Activated CD4-positive, CD25-positive, alpha-beta regulatory T cell treated with anti-CD3 and anti-CD28 coated beads, Interleukin-2, amount 50 U/mL, for 24 hours (primary cell): Measurements from ENCODE around the gene CETN1.

ENCODE experiments used
- ATAC-seq, 2 donors: fragments of 150-1000 bp; cut with Tn5 transposase; one replicate each; pipeline ENCODE4 v1.10.0; 2021; ENCODE audit warnings: mild to moderate bottlenecking in 1 of 2, moderate library complexity in 1 of 2

The CETN1 gene

DNA sequence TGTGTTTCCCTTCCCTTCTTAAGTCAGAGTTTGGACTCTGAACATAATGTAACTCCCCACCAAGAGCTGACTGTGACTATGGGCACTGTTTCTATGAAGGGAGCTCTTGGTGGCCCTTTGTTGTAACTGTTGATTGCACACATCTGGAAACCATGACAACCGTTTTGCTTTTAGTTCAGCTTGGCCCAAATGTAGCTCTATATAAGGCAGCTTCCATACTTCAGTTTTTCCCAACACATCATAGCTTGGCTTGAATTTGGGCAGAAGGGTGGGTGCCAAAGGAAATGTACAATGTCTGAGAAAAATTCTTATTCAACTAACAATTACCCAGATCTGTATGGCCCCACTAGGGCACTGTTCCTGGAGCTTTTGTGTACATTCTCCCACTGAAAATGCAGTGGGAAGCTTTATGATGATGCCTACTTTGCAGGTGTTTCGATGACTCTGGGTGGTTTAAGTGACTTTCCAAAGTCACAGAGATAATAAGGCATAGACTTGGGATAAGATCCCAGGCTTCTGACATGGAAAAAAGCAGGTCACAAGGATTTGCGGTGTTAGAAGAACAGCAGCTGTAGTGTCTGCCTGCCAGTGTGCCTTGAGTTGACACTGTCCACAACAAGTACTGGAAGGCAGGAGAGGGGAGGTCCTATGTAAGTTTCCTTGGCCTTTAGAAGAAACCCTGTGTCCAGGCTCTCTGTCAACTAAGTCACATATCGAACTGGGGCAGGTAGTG, 2.4 kb upstream of the CETN1 start:
- ATAC-seq = no peak

DNA sequence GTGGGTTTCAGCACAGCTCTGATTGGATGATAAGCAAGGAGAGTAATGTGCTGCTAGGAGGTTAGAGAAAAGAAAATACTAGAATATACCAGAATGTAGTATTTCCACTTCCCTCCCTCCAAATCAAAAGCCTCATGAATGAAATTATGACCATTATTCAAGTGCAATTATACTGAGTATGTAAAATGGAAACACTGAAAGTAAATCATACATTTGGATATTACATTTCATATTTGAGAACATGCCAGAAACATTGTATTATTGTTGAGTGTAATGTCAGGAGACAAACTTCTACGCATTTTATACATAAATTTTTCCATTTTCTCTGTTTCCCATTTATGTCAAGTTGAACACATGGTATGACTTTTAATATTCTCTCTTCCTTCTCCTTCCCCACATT, 942 bp upstream of the CETN1 start:
- no peak for ATAC-seq

DNA sequence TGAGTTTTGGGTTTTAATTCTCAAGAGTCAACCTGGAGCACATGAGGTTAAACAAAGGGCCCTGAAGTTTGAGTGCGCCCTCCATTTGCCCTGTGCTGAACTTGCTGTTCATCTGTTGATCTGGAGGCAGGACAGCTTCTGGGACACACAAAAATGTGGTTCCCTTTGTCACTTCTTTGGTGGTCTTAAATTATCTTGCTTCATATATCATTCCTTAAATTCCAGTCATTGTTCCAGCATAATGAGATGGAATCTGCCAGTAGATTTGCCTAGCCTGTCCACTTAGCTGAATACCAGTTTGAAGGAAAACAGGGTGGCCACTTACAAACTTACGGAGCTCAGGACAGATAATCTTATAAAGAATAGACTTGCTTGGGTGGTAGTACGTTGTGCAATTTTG, 916 bp downstream of the CETN1 start:
- ATAC-seq = no peak

DNA sequence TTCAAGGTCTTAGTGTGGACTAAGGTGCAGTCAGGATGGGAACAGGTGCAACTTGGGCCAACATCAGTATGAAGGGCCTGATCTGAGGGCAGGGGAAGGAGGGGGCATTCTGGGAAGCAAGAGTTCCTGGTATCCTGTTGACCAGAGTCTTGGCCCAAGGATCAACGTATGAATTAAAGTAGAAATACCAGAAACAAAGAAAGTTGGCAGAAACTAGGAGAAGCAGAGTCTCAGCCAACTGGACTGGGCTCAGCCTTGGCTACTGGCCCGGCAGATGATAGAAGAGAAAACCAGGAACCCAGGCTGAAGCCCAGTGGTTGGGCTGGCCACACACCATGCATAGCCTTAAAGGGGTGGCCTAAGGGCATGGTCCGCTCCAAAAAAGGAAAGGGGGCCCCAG, 2.3 kb downstream of the CETN1 start:
- no peak for ATAC-seq

DNA sequence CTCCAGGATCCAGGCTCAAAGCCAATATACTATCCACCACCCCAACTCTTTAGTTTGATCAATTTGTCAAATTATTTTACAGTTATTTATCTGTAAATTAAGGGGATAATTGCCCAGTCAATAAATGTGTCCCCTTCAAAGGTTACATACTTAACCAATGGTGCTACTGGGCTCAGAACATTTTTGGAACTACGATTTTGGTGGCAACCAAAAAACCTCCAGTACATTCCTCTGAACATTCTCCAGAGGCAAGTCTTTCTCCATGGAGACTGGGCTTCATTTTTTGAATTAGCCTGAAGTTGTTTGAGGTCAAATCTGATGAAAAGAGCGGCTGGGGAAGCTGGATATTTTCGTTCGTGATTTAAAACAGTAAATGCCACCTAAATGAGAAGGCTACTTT, 14.9 kb downstream of the CETN1 start:
- ATAC-seq = no peak

DNA sequence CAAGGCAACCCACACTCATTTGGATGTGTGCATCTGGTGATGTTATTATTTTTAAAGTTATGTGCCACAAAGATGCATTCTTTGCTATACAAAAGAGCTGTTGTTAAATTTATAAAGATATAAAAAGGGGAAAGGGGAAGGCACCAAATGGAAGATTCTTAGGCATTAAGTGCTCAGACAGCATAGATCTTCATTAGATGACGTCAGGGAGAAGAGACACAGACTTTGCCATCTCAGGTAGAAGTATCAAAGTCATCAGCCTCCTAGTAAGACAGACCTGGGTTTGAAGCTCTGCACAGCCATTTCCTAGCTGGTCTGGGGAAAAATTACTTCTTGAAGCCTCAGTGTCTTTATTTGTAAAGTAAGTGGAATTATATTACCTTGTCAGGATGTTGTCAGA, 15.4 kb downstream of the CETN1 start:
- ATAC-seq = no peak

DNA sequence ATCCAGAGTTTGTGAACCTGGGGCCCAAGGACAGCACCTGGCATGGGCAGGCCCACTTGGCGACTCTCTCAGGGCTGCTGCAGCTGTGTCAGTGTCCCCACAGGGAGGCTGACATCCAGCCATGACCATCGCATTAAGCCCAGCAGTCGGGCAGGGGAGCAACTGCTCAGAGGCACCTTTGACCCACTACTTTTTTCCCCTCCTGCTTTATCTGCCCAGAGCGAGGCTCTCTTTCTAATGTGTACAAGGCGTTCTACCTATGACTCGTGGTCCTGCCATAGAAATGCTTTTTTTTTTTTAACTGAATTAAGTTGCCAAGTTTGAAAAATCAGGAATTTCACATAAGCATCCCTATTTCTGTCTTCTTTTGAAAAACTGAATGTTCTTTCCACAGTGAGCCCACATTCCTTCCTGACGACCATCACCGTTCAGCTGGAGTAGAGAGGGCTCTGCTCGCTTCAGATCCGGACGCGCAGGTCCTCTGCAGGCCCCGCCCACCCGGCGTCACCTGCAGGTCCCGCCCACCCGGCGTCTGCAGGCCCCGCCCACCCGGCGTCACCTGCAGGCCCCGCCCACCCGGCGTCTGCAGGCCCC, 16.2 kb downstream of the CETN1 start:
- ATAC-seq = peak; percentile 57 to 63

DNA sequence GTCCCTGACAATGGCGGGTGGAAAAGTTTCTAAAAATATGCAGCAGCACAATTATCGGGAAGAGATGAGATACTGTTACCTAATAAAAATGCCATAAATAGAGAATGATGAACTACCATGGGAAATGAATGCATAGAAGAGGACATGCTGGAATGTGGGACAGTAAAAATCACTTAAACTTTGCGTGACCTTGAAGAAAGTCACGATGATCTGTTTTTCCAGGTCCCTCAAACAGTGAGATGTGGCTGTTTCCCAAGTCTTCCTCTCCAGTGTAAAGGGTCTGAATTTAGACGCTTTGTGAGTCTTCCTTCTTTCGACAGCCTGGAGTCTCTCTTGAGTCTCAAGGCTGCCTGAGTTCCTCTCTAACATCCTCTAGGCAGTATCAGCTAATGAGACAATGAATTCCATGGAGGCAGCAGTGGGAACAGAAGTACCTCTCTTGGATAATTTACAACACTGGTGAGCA, 18.0 kb downstream of the CETN1 start:
- ATAC-seq = no peak

DNA sequence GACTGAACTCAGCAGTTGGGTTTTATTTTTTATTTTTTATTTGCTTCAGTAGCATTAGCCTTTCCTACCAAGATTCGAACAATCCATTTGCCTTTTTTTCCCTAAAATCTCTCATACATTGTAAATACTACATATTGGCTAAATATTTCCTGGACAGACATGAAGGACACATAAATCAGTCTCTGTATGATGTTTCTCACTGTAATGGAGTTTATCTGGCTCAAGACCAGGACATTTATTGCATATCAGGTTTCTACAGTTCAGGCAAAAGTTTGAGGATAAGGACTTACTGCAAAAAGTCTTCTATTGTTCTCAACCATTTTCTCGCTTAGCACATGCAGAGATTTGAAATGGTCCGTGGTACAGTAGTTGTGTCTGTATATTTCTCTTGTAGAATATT, 19.9 kb downstream of the CETN1 start:
- no peak for ATAC-seq

DNA sequence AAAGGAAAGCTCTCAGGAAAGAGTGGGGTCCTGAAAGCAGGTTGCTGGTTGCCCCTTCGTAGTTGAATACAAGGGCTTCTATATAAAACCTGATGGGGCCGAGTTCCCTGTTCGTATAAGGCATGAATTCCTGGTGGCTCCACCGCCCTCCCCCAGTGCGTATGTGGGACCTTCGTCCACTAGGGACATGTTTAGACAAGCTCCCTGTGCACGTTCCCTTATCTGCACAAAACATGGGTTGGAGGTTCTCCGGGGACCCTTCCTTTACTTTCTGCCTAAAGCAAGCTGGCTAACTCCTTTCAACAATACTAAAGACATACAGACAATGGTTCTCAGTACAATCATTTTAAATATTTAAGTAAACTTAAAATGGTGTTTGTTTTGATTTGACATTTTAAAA, 24.6 kb downstream of the CETN1 start:
- no peak for ATAC-seq

DNA sequence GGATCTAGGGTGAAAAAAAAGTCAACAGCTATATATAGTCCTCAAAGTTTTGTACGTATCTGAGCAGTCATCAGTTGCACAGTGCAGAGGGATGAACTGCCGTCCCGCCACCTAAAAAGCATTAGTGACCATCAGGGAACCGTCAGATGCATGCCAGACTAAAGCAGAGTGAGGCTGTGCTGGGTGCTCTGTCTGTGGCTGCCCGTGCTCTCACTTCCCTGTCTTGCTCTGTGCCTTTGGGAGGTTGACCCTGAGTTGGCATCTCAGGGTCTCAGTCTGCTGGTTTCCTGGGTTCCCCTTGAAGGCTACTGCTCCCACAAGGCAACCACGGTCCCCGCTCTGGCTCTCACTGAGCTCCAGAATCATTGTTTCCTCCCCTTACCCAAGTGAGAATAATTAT, 27.8 kb downstream of the CETN1 start:
- ATAC-seq = no peak

DNA sequence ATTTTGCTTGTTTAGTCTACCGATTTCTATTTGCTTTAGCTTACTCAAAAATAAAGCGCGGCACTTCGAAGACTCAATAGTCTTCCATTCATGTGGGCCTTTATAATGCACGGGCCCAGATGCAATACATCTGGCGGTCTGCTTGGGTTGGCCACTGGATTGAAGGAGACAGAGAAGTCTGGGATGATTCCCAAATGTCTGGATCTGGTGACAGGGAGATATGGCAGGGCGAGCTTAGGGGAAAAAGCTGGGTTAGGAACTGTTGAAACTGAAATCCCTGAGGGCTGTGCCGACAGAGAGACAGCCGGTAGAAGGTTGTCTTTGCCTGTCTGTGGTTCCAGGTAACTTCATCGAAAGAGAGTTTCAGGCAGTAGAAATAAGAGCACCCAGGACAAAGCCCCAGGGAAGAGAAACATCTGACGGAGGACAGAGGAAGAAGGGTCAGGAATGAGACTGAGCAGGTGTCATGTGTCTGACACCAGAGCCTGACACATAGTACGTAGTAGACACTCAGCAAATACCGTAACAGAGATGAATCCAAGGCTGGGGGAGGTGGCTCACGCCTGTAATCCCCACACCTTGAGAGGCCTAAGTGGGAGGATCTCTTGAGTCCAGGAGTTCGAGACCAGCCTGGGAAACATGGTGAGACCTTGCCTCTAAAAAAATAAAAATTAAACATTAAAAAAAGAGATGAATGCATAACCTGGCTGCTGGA, 30.2 kb downstream of the CETN1 start:
- no peak for ATAC-seq

DNA sequence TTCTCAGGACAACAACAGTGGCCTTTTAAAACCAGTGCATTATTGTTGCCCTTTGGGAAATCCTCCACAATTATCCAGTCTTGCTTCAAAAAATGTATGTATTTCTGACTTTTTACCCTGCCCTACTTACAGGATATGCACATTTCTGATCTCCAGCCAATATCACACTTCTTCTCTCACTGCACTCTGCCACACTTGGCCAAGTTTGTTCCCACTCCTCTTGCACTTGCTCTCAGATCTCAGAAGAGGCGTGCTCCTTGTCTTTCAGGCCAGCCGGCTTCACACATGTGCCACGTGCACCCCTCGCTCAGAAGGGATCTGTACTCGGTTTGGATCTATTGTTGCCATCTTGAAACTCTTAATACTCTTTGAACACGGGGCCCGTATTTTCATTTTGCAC, 32.0 kb downstream of the CETN1 start:
- no peak for ATAC-seq

DNA sequence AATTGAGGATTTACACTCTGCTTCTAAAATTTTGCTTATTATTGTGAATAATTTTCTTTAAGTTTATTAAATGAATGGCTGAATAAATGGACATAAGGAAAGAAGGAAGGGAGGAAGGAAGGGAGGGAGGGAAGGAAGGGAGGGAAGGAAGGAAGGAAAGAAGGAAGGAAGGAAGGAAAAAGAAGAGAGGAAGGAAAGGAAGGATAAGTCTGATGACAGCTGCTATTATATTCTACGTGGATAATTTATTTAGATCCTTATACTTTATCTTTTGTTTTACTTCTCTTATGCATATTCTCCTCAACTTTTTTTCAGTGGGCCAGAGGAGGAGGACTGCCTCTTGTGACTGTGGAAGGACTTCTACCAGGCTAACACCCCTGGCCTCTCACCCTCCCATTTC, 34.0 kb downstream of the CETN1 start:
- ATAC-seq = no peak

DNA sequence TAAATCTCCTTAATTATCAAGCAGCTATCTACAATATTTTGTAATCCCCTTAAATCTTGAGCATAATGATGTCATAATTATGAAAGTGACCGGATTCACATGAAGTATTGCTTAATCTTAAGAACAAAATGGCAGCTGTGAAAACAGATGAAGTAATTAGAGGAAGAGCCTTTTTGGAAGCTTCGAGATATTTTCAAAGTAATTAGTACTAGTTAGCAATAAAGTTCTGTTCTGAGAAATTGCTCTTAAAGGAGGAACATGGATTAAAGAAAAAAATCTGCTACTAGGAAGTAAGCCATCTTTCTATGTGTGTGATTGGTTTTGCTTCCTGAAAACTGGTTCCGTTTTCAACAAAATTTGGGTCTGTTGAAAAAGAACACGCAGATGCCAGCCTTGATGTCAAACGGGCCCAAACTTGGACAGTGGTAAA, 34.9 kb downstream of the CETN1 start:
- ATAC-seq = no peak

DNA sequence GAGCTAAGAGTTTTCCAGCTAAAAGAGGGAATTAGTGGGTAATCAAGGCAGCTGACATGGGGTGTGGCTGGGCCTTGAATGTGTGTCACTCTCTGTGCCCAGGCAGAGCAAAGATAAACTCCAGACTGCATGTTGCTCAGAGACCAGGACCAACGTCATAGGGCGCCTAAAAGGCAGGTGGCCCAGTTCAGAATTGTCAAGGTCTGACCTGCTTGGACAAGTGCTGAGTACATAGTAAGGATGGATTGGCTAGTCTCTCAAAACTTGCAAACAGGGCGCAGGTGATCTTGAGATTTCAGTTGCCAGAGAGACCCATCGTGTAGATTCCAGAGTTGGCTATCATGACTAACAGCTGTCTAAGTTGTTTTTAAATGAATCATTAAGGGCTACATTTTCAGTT, 35.6 kb downstream of the CETN1 start:
- no peak for ATAC-seq

DNA sequence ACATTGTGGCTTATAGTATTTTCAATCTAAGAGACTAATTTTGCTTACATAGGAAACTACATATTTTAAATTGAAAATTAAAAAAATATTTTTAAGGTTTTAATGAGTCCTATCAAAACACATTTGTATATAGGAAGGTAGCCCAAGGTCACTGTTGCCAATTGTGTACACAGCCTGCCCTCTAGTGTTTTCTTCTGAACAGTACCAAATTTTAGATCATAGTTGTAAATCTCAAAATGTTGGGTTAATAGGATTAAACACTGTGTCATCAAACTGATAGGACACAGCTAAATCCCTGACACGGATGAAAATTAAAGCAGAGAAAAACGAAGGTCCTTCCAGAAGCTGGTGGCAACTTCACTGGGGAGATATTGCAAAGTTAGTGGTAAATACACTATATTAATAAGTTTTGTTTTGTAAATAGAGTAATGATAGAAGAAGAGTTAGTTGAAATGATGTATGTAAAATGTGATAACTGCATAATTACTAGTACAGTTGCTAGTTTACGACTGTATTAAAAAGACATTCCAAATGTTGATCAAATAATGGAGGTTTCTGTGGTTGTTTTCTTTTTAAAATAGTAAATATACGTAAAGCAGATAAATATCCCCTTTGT, 36.3 kb downstream of the CETN1 start:
- no peak for ATAC-seq

DNA sequence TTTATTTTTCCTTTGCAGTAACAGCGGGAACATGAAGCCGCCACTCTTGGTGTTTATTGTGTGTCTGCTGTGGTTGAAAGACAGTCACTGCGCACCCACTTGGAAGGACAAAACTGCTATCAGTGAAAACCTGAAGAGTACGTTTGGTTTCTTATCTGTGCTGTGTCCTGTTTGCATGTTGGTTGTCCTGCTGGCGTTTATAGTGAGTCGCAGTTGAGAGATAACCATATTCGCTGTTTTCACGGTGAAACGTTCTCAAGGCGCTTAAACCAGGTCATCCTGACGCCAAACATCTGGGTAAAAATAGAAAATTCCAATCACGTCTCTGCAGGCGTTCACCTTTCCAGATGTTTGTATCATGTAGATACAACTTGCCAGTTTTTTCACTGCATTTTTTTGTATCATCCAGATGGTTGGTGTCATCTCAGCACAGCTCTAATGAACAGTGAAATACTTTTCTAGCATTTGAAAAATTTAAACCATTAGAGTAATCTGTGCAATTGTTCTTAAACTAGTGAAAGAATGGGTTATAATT, 37.9 kb downstream of the CETN1 start:
- ATAC-seq = no peak

DNA sequence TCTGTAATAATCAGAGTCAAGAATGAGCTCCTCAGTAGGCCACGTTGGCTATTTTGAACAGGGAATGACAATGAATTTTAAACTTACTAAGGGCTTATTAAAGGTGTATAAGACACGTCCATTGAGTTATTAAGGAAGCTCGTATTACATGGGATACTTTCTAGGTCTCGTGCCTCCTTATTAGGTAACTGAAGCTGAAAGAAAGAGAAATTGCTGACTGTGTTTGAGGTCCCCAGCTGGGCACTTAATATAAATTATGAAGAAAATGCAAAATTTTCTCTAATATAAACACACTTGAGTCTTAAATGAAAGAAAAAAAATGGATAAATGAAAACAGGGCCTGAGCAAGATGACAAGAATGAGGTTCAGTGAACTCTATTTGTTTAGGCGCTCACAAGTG, 38.4 kb downstream of the CETN1 start:
- no peak for ATAC-seq

DNA sequence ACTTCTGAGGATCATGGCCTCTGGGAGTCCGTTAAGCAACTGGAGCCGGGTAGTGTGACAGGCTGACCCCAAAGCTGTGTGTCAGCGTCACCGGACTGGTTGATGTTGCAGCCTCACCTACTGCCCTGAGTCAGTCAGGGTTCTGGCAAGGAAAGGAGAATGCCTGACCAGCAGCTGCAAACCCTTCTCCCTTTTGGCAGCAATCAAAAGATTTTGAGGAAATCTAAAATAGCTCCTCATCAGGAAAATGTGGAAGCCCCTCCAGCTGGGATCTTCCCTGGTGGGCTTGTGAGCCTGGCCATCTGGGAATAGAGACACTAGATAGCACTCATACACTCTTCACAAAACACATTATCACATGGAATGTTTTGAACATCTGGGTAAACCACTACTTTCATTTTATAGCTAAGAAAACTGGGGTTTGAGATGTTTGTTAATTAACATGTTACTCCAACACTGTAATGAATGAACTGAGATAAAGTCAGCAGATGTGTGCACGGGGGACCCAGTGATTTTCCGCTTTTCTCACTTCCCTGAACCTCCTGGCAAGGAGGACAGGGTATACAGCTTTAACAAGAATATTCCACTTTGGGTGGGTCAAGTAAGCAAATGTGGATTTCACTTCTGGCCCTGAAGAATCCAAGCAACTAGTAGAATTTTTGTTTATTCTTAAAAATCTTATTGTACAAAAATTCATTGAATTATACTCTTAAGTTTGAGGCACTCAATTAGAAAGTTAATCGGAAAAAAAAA, 41.3 kb downstream of the CETN1 start:
- no peak for ATAC-seq

DNA sequence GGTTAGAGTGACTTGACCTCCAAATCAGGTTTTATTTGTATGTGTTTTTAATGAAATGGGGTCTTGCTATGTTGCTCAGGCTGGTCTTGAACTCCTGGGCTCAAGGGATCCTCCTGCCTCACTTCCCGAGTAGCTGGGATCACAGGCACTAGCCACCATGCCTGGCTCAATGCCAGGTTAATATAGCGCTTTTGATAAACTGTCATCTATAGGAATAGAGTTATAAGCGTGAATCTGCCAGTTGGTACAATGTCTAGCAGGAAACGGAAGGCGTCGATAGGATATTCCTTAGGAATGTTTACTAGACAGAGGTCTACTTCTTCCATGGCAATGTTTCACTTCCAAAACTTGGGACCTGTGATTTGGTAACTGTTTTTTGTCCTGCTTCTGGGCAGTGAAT, 42.1 kb downstream of the CETN1 start:
- no peak for ATAC-seq

DNA sequence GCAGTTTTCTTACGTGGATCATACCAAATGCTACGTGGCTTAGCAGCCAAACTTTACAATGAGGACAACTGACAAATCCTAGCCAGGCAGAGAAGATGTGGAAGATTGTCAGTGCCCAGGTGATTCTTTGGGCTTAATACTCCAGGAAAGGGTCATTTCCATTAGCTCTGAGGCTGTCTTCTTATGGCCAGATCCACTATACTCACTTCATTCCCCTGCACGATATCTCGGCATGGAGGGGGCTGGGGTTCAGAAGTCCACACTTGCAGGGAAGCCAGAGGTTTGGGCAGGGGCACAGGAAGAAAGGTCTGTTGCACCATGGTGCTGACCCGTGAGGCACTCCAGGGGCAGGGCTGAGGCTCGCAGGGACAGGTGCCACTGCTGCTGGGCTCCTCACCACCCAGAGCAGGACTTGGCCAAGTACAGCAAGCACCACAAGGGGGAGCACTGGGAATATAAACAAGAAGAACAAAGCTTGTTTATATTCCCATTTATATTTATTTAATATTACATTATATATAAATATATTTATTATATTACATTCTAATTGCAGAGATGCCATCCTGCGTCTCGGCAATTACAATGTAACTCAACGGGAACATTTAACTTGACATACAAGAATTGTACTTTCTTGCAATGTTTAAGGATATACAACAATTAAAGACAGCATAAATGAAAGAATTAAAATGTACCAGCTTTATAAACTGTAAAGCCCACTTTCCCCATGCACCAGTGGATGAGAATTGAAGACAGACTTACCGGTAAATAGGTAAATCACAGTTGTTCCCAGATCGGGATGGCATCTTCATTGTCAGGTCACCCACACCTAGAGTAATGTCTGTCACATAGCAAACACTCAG, 43.8 kb downstream of the CETN1 start:
- ATAC-seq = peak; percentile 63 to 74
